ENCODE measurements around the gene ABHD2.
"Not testable (repeated sequence)": the region's sequence is repeated elsewhere in the genome, so short reads cannot be mapped to it uniquely, and the experiment has no call there.

Gene ABHD2

GRCh38 chr15:89099968-89100367 is 11.7 kb downstream of the ABHD2 start:
- DNase-seq: no peak

GRCh38 chr15:89101302-89102193 is 13.3 kb downstream of the ABHD2 start:
- no peak for DNase-seq

GRCh38 chr15:89103481-89104171 is 15.4 kb downstream of the ABHD2 start:
- DNase-seq: no peak

- no peak for DNase-seq
Observed at GRCh38 chr15:89104172-89104564, 15.9 kb downstream of the ABHD2 start.

GRCh38 chr15:89105147-89105546 is 16.9 kb downstream of the ABHD2 start:
- DNase-seq: no peak

- no peak for DNase-seq
Observed at GRCh38 chr15:89106200-89106599, 17.9 kb downstream of the ABHD2 start.

GRCh38 chr15:89107984-89108383 is 19.7 kb downstream of the ABHD2 start:
- no peak for DNase-seq

GRCh38 chr15:89108835-89109234 is 20.6 kb downstream of the ABHD2 start:
- DNase-seq: no peak

- no peak for DNase-seq
Observed at GRCh38 chr15:89109238-89109637, 21.0 kb downstream of the ABHD2 start.

- no peak for DNase-seq
Observed at GRCh38 chr15:89110060-89110459, 21.8 kb downstream of the ABHD2 start.

- DNase-seq: no peak
Observed at GRCh38 chr15:89111352-89111751, 23.1 kb downstream of the ABHD2 start.

- no peak for DNase-seq
Observed at GRCh38 chr15:89111961-89112340, 23.7 kb downstream of the ABHD2 start.

- DNase-seq: no peak
Observed at GRCh38 chr15:89112341-89112971, 24.2 kb downstream of the ABHD2 start.

GRCh38 chr15:89113296-89114024 is 25.2 kb downstream of the ABHD2 start:
- DNase-seq: no peak

GRCh38 chr15:89114990-89115389 is 26.7 kb downstream of the ABHD2 start:
- peak; percentile 40 to 93 (median 68) for DNase-seq

- DNase-seq: peak; percentile 36 to 98 (median 90)
Observed at GRCh38 chr15:89115547-89115946, 27.3 kb downstream of the ABHD2 start.

- peak; percentile 47 to 94 (median 85) for DNase-seq
Observed at GRCh38 chr15:89116404-89116803, 28.1 kb downstream of the ABHD2 start.

GRCh38 chr15:89117790-89118189 is 29.5 kb downstream of the ABHD2 start:
- no peak for DNase-seq

GRCh38 chr15:89118481-89118989 is 30.3 kb downstream of the ABHD2 start:
- DNase-seq: no peak

- DNase-seq: peak in 2 of 3 experiments; percentile 24 to 65
Observed at GRCh38 chr15:89119489-89120478, 31.5 kb downstream of the ABHD2 start.

GRCh38 chr15:89120479-89121000 is 32.3 kb downstream of the ABHD2 start:
- DNase-seq: not testable (repeated sequence)

All from NCI-H1417 (cell line).